IMR-90 (cell line): Measurements from ENCODE around the gene PRKN. TPM values are rescaled to one million over a fixed set of nuclear protein-coding genes. Genes with fewer than 3 reads are reported as not detected.

Experiments
- ATAC-seq: fragments of 200-7000 bp; cut with Tn5 transposase; 2 replicates; pipeline ENCODE4 v1.9.1; 2020; ENCODE audit warnings: low read depth, mild to moderate bottlenecking, moderate library complexity
- BruUV-seq: library from RNA; stranded (reverse); fragments of 400-500 nt; replicated peaks from 2 replicates; lab custom pipeline; 2021; lab: Mats Ljungman, UMichigan
- CTCF ChIA-PET: fragments of 300-600 bp; formaldehyde crosslinking; extraction: SDS; loops from one replicate; lab custom pipeline; 2021; ENCODE audit warnings: antibody characterized with exemption; lab: Yijun Ruan, JAX
- POLR2A ChIA-PET: fragments of 300-600 bp; sonication (Branson Sonifier 250); formaldehyde crosslinking; loops from one replicate; lab custom pipeline; 2022; ENCODE audit warnings: antibody characterized with exemption; ENCODE audit not compliant: unreplicated experiment; lab: Charles Lee
- DNase-seq: peaks from one replicate; pipeline ENCODE4 v3.0.0; 2013
- H2AFZ ChIP-seq: replicated peaks from 2 replicates; pipeline ENCODE3; 2013; ENCODE audit warnings: low read length, mild to moderate bottlenecking; ENCODE audit not compliant: poor library complexity
- H2AK5ac ChIP-seq: 2 replicates; pipeline ENCODE4 v1.6.1; 2013; ENCODE audit warnings: low read depth, low read length, inconsistent platforms
- H2AK9ac ChIP-seq: replicated peaks from 2 replicates; pipeline ENCODE3; 2013; ENCODE audit warnings: mild to moderate bottlenecking, low read depth, low read length, moderate library complexity; ENCODE audit not compliant: poor library complexity
- H2BK120ac ChIP-seq: 2 replicates; pipeline ENCODE4 v1.6.1; 2013; ENCODE audit warnings: low read depth, low read length, inconsistent platforms
- H2BK15ac ChIP-seq: 3 replicates; pipeline ENCODE4 v1.6.1; 2013; ENCODE audit warnings: low read depth, low read length, inconsistent platforms
- H2BK20ac ChIP-seq: 2 replicates; pipeline ENCODE4 v1.6.1; 2013; ENCODE audit warnings: low read depth, mild to moderate bottlenecking, inconsistent platforms, low read length, moderate library complexity
- H2BK5ac ChIP-seq: 2 replicates; pipeline ENCODE4 v1.6.1; 2013; ENCODE audit warnings: mild to moderate bottlenecking, low read depth, low read length, inconsistent platforms; ENCODE audit not compliant: poor library complexity, severe bottlenecking
- H3K14ac ChIP-seq: replicated peaks from 2 replicates; pipeline ENCODE4 v1.6.1; 2013; ENCODE audit warnings: low read depth, low read length, inconsistent platforms
- H3K18ac ChIP-seq: 2 replicates; pipeline ENCODE4 v1.6.1; 2013; ENCODE audit warnings: low read depth, low read length, control low read depth
- H3K23ac ChIP-seq: 2 replicates; pipeline ENCODE4 v1.6.1; 2013; ENCODE audit warnings: low read depth, low read length, inconsistent platforms
- H3K27ac ChIP-seq: 2 replicates; pipeline ENCODE4 v1.5.1; 2013; ENCODE audit warnings: mild to moderate bottlenecking, control low read depth, low read length; ENCODE audit not compliant: insufficient read depth
- H3K27me3 ChIP-seq: 2 replicates; pipeline ENCODE4 v1.6.1; 2013; ENCODE audit warnings: low read length; ENCODE audit not compliant: control insufficient read depth, insufficient read depth
- H3K36me3 ChIP-seq: 2 replicates; pipeline ENCODE4 v1.6.1; 2013; ENCODE audit warnings: low read length, mixed read lengths; ENCODE audit not compliant: control insufficient read depth, insufficient read depth
- H3K4ac ChIP-seq: 2 replicates; pipeline ENCODE4 v1.6.1; 2013; ENCODE audit warnings: low read depth, low read length, inconsistent platforms
- H3K4me1 ChIP-seq: 2 replicates; pipeline ENCODE4 v1.6.1; 2013; ENCODE audit warnings: low read length, mixed read lengths; ENCODE audit not compliant: control insufficient read depth, insufficient read depth
- H3K4me2 ChIP-seq: 2 replicates; pipeline ENCODE4 v1.6.1; 2013; ENCODE audit warnings: low read depth, mild to moderate bottlenecking, control low read depth, low read length, moderate library complexity
- H3K4me3 ChIP-seq: 2 replicates; pipeline ENCODE4 v1.5.1; 2013; ENCODE audit warnings: low read depth, mild to moderate bottlenecking, control low read depth, low read length, moderate library complexity; ENCODE audit not compliant: insufficient read depth
- H3K56ac ChIP-seq: 2 replicates; pipeline ENCODE4 v1.6.1; 2013; ENCODE audit warnings: low read length, inconsistent platforms; ENCODE audit not compliant: insufficient read depth; ENCODE audit errors: extremely low read depth
- H3K79me1 ChIP-seq, 2 experiments: 2 replicates each; pipeline ENCODE4 v1.6.1; 2013; ENCODE audit warnings: low read length in 2 of 2, inconsistent platforms in 1 of 2, low read depth in 1 of 2
- H3K9ac ChIP-seq: 2 replicates; pipeline ENCODE4 v1.6.1; 2013; ENCODE audit warnings: low read depth, low read length, control low read depth
- H3K9me1 ChIP-seq: 2 replicates; pipeline ENCODE4 v1.6.1; 2013; ENCODE audit warnings: low read length, inconsistent platforms; ENCODE audit not compliant: insufficient read depth
- H3K9me3 ChIP-seq: 2 replicates; pipeline ENCODE4 v1.6.1; 2013; ENCODE audit warnings: low read length; ENCODE audit not compliant: control insufficient read depth, insufficient read depth
- H4K20me1 ChIP-seq: 2 replicates; pipeline ENCODE4 v1.6.1; 2013; ENCODE audit warnings: low read length, inconsistent platforms; ENCODE audit not compliant: insufficient read depth
- H4K5ac ChIP-seq: 2 replicates; pipeline ENCODE4 v1.6.1; 2013; ENCODE audit warnings: mild to moderate bottlenecking, low read depth, low read length, control low read depth
- H4K8ac ChIP-seq, 2 experiments: 2 replicates each; pipeline ENCODE4 v1.6.1; 2013; ENCODE audit warnings: low read depth in 2 of 2, low read length in 2 of 2, control low read depth in 1 of 2, inconsistent platforms in 1 of 2
- H4K91ac ChIP-seq: 2 replicates; pipeline ENCODE4 v1.6.1; 2013; ENCODE audit warnings: low read depth, low read length, inconsistent platforms; ENCODE audit not compliant: insufficient read depth
- CHD1 ChIP-seq: IDR thresholded peaks from 2 replicates; pipeline ENCODE4 v1.6.1; 2012; ENCODE audit warnings: low read depth, low read length, improper control_type of control experiment
- ELK1 ChIP-seq: fragments of 150-350 bp; IDR thresholded peaks from 2 replicates; pipeline ENCODE4 v1.6.1; 2016; ENCODE audit warnings: low read depth, mild to moderate bottlenecking, low read length, moderate library complexity, borderline replicate concordance
- MAFK ChIP-seq: IDR thresholded peaks from 2 replicates; pipeline ENCODE4 v1.6.1; 2012; ENCODE audit warnings: low read depth, low read length, improper control_type of control experiment
- NFE2L2 ChIP-seq: fragments of 150-350 bp; IDR thresholded peaks from 2 replicates; pipeline ENCODE4 v1.6.1; 2016; ENCODE audit warnings: low read depth, mild to moderate bottlenecking, low read length
- RCOR1 ChIP-seq: IDR thresholded peaks from 2 replicates; pipeline ENCODE4 v1.6.1; 2012; ENCODE audit warnings: mild to moderate bottlenecking, low read length, improper control_type of control experiment; ENCODE audit not compliant: insufficient replicate concordance
- USF2 ChIP-seq: fragments of 150-350 bp; IDR thresholded peaks from 2 replicates; pipeline ENCODE4 v1.6.1; 2017; ENCODE audit warnings: mild to moderate bottlenecking, antibody characterized with exemption, low read length, low read depth
- WGBS, 2 experiments: methylation state at CpG; one replicate each; pipeline versions ENCODE4 v1.1.5 to v1.1.7; 2013; ENCODE audit warnings: missing lambda C conversion rate in 2 of 2; ENCODE audit not compliant: insufficient read length in 1 of 2; ENCODE audit errors: extremely low coverage in 2 of 2; 5-methylcytosine and 5-hydroxymethylcytosine counted together
- dilution Hi-C: fragments of 300-500 bp; cut with HindIII; formaldehyde crosslinking; loops from one replicate; pipeline ENCODE4 v1.14.3; 2018; ENCODE audit warnings: low sequenced_read_pairs; ENCODE audit not compliant: unreplicated experiment
- in situ Hi-C: fragments of 300-500 bp; cut with MboI; formaldehyde crosslinking; loops from 3 replicates; pipeline ENCODE4 v1.14.3; 2019; ENCODE audit warnings: low sequenced_read_pairs, inconsistent platforms, mixed read lengths
- intact Hi-C: fragments of 100-400 bp; cut with micrococcal nuclease; formaldehyde crosslinking; loops from 2 replicates; pipeline ENCODE4 v1.10.0; 2022
- polyA plus RNA-seq, 3 experiments: library from polyadenylated mRNA; depleted of rRNA; stranded (reverse); fragments of >200 nt; gene quantifications; 2 replicates each; pipeline ENCODE4 v1.2.3, GENCODE V29; 2012; ENCODE audit warnings: low replicate concordance in 1 of 3
- total RNA-seq: library from RNA; depleted of rRNA; stranded (reverse); fragments of >200 nt; gene quantifications from 2 replicates; pipeline ENCODE4 v1.2.3, GENCODE V29; 2012

The PRKN gene
- total and polyA plus RNA-seq, 2 of the 4 experiments (the other 2 are of a cell fraction): 0.15 to 0.18 TPM

GRCh38 chr6:162307865-162308264 is 419.7 kb downstream of the PRKN start:
- Histone ChIP-seq H3K4me1 (no peaks in the 10 kb centered on the region), H2BK120ac (no peak overlapping the region), H3K27me3 (no peaks in the 10 kb centered on the region), H2BK20ac (no peak overlapping the region), H3K9ac (no peak overlapping the region), H3K36me3 (no peaks in the 10 kb centered on the region), H2BK5ac (no peak overlapping the region), H3K9me1 (no peaks in the 10 kb centered on the region), H3K4ac (no peak overlapping the region), H3K56ac (no peak overlapping the region), H3K27ac (no peak overlapping the region), H4K20me1 (no peaks in the 10 kb centered on the region), H3K4me2 (no peak overlapping the region), H3K4me3 (no peak overlapping the region), H4K5ac (no peak overlapping the region), H3K9me3 (peaks cover 19% of the 10 kb centered on the region), H4K8ac (no peak overlapping the region), H2BK15ac (no peak overlapping the region), H2AK9ac (no peak overlapping the region), H3K18ac (no peak overlapping the region), H3K14ac (no peak overlapping the region), H2AK5ac (no peak overlapping the region), H4K91ac (no peak overlapping the region), H3K23ac (no peak overlapping the region), H3K79me1 (no peaks in the 10 kb centered on the region), H2AFZ (no peak overlapping the region)
- CTCF ChIA-PET: no interaction called here
- DNase-seq (no peak), ATAC-seq (no peak)
- in situ Hi-C loops: no loop called here
- intact Hi-C loops: no loop called here
- dilution Hi-C loops: no loop called here
- TF ChIP-seq NFE2L2: no peak
- TF ChIP-seq CHD1: no peak
- TF ChIP-seq ELK1: no peak
- no peak for TF ChIP-seq RCOR1
- TF ChIP-seq MAFK: no peak
- no peak for TF ChIP-seq USF2
- WGBS, 2 experiments: 25% methylated on average over 3 of the region's 5 CpGs; no CpG with 5 or more reads in 1 of the 2 experiments
- POLR2A ChIA-PET: no interaction called here
- BruUV-seq: no TSS peak
